Brain microvascular endothelial cell (primary cell): ENCODE measurements around the gene ARIH2.
A peak's percentile ranks its signal among the peaks of the same experiment; 100 is the strongest.

Source experiments
- DNase-seq: peaks from one replicate; pipeline ENCODE4 v3.0.0-alpha.2; 2020
- H3K27ac ChIP-seq: fragments of 250-450 bp; sonication (Bioruptor Pico); 2 replicates; pipeline ENCODE4 v1.5.1; 2020; ENCODE audit warnings: mild to moderate bottlenecking, moderate library complexity
- H3K27me3 ChIP-seq: fragments of 250-450 bp; sonication (Bioruptor Pico); replicated peaks from 2 replicates; pipeline ENCODE4 v1.5.1; 2020; ENCODE audit warnings: mild to moderate bottlenecking
- H3K36me3 ChIP-seq: fragments of 250-450 bp; sonication (Bioruptor Pico); replicated peaks from 2 replicates; pipeline ENCODE4 v1.5.1; 2020; ENCODE audit warnings: mild to moderate bottlenecking
- H3K4me3 ChIP-seq: 2 replicates; pipeline ENCODE4 v1.5.1; 2011; ENCODE audit warnings: low read depth, mild to moderate bottlenecking, control low read depth, low read length, moderate library complexity
- in situ Hi-C: cut with HindIII; loops from 2 replicates; pipeline ENCODE4 v1.10.0; 2017; ENCODE audit warnings: low sequenced_read_pairs, low pct_ligation_motif_present
- TF ChIP-seq, protein P1 (sequence below): IDR thresholded peaks from 2 replicates; pipeline ENCODE4 v1.5.1; 2011; ENCODE audit warnings: low read depth, mild to moderate bottlenecking, moderate library complexity, low read length, control low read depth, inconsistent platforms; ENCODE audit errors: missing control alignments

Gene ARIH2

DNA sequence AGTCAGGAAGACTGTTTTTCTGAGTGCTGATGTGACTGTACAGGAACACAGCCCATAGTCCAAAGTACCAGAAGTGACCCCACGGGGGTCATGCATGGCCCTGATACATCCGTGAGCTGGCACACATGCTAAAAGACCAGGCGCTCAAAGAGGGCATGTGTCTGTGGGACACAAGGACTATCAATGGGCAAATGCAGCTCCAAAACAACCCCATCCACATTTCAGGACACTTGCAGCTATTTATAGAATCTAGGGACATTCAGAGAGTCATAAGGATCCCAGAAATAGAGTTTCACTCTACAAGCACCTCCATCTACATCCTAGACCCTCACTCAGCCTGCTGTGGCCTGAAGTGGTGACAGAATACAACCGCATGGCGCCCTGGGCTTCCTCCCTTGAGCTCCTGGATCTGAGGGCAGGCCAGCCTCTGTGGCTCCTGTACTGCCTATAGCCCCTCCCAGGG is 37.0 kb upstream of the ARIH2 start:
- Histone ChIP-seq H3K27me3 (no peaks in the 10 kb centered on the region), H3K36me3 (no peaks in the 10 kb centered on the region), H3K4me3 (no peak overlapping the region), H3K27ac (no peak overlapping the region)
- DNase-seq = no peak
- TF ChIP-seq, protein P1, sequence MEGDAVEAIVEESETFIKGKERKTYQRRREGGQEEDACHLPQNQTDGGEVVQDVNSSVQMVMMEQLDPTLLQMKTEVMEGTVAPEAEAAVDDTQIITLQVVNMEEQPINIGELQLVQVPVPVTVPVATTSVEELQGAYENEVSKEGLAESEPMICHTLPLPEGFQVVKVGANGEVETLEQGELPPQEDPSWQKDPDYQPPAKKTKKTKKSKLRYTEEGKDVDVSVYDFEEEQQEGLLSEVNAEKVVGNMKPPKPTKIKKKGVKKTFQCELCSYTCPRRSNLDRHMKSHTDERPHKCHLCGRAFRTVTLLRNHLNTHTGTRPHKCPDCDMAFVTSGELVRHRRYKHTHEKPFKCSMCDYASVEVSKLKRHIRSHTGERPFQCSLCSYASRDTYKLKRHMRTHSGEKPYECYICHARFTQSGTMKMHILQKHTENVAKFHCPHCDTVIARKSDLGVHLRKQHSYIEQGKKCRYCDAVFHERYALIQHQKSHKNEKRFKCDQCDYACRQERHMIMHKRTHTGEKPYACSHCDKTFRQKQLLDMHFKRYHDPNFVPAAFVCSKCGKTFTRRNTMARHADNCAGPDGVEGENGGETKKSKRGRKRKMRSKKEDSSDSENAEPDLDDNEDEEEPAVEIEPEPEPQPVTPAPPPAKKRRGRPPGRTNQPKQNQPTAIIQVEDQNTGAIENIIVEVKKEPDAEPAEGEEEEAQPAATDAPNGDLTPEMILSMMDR = no peak
- in situ Hi-C loops = no loop called here

DNA sequence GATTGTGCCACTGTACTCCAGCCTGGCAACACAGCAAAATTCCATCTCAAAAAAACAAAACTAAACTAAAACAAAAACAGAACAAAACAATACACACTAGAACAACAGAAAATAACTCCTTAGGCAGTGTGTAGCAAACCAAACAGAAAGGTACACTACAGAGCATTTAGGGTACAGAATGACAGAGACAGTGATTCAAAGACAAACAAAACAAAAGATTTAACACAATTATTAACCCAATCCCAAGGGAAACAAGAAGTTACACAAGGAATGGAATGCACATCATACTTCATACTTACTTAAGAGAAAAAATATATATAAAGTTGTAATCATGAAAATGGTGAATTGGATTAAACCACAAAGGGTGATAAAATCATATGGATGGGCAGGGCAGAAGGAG is 32.9 kb upstream of the ARIH2 start:
- no peaks in the 10 kb centered on the region for H3K36me3 ChIP-seq
- H3K4me3 ChIP-seq = no peak overlapping the region
- no peaks in the 10 kb centered on the region for H3K27me3 ChIP-seq
- DNase-seq = no peak
- H3K27ac ChIP-seq = no peak overlapping the region
- in situ Hi-C loops = no loop called here
- TF ChIP-seq, protein P1 = no peak

DNA sequence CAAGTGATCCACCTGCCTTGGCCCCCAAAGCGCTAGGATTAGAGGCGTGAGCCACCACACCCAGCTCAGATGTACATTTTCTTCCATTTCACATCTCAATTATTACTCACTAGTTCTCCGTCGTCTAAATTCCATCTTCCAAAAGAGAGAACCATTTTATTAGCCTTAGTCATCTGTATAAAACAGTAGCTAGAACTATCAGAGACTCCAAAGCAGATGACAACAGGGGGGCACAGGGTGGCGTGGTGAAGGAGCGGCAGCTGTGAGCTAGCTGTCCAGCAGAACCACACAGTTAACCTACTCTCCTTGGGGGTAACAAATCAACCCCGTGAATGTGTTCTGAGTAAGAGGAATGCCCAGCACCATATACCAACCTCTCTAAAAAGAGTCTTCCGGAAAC is 27.0 kb upstream of the ARIH2 start:
- in situ Hi-C loops = no loop called here
- no peak for DNase-seq
- Histone ChIP-seq H3K27me3 (no peaks in the 10 kb centered on the region), H3K27ac (no peak overlapping the region), H3K36me3 (no peaks in the 10 kb centered on the region), H3K4me3 (no peak overlapping the region)
- TF ChIP-seq, protein P1 = no peak

DNA sequence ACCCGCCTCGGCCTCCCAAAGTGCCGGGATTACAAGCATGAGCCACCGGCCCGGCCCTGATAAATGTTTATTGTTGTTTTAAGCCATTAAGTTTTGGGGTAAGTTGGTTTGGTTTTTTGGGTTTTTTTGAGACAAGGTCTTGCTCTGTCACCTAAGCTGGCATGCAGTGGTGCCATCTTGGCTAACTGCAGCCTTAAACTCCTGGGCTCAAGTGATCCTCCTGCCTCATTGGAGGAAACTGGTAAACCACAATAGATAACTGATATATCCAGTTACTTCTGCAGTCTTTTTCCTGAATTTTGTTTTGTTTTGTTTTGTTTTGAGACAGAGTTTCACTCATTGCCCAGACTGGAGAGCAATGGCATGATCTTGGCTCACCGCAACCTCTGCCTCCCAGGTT is 24.1 kb upstream of the ARIH2 start:
- TF ChIP-seq, protein P1 = no peak
- H3K27me3 ChIP-seq = no peaks in the 10 kb centered on the region
- no peak for DNase-seq
- no peak overlapping the region for H3K27ac ChIP-seq
- H3K4me3 ChIP-seq = no peak overlapping the region
- in situ Hi-C loops = no loop called here
- no peaks in the 10 kb centered on the region for H3K36me3 ChIP-seq

DNA sequence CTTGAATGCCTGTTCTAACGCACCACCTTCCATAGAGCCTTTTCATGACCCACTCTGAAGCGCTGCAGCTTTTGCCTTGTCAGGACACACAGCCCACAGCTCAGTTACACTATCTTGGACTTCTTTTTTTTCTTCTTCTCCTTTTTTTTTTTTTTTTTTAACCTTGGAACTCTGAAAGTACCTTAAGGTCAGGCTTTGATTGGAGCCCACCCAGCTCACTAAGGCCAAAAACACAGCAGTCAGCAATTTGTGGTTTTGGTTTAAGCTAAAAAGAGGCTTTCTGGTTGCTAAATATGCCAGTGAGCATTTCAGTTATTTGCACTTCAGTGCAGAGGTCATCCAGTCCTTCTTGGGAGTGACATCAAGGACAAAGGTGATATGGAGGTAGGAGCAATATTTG is 21.7 kb upstream of the ARIH2 start:
- H3K4me3 ChIP-seq = no peak overlapping the region
- TF ChIP-seq, protein P1 = no peak
- H3K27me3 ChIP-seq = no peaks in the 10 kb centered on the region
- no peaks in the 10 kb centered on the region for H3K36me3 ChIP-seq
- H3K27ac ChIP-seq = no peak overlapping the region
- DNase-seq = no peak
- in situ Hi-C loops = no loop called here

DNA sequence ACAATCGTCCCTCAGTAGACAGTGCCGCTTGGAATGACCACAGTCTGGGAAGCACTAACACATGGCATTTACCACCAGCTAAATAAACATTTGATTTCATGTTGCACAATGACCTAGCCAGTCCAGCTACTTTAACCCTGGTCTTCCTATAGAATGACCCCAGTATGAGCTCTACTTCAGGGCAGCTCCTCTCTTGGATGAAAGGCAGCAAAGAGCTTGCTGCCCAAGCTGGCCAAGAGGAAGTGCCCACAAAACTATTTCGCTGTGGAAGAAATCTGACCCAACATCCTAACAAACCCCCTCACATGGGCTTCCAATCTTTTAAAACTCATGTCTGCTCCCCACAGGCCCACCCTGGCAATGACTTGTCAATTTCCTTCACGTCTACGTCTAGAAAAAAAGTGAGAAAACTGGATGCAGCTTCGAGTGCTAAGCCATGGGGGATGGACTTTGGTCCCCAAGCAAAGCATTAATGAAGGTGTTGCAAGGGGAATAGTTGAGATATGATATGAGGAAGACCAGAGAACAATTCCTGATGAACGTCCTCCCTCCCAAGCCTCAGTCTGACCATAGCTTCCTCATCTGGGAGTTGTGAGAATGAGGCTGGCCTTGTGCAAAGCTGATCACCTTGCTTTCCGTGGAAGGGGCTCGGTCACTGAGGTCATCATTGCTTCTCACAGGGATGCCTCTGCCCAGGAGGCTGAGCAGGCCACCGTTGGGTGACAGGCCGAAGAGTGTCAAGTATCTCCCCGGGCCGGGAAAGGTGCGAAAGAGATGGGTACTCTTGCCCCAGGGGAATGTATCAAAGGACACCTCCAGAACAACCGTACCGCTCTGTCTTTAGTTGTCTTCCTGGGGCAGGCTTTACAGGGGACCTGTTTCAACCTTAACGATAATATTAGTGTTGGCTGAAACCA is 20.9 kb upstream of the ARIH2 start:
- Histone ChIP-seq H3K27ac (no peak overlapping the region), H3K36me3 (no peaks in the 10 kb centered on the region), H3K27me3 (no peaks in the 10 kb centered on the region), H3K4me3 (peak overlapping the region; percentile 87)
- in situ Hi-C loops = no loop called here
- DNase-seq = no peak
- TF ChIP-seq, protein P1 = no peak
